GM19238 (cell line): ENCODE results near the gene DMRTC2.

Experiments used
- DNase-seq: peaks from one replicate; pipeline ENCODE4 v3.0.0; 2011; ENCODE audit warnings: low spot score; ENCODE audit not compliant: insufficient read length

DMRTC2 gene

DNA sequence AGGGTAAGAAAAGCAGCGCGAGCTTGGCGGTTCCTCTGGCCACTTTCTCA lies at the start of gene DMRTC2:
DMRTC2 (plus strand) TSS at position 42 of the 50 bp plus-strand sequence. CDS start 2,387 bp downstream, outside the sequence.
- no peak for DNase-seq

DNA sequence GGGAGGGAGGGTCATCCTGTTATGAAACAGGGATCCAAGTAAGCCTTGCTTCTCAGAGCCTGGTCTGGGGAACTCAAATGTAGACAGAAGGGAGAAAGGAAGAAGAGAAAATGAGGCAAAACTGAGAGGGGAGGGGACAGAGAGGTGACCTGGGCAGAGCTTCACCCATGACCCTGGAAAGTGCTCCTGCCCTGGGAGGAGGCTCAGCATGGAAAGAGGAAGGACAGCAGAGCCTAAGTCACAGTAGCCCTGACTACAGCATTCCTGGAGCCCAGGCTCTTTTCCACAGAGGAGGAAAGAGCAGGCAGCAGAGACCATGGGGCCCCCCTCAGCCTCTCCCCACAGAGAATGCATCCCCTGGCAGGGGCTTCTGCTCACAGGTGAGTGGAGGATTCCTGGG lies 48.5 kb upstream of the DMRTC2 start, which contains the start of gene CEACAM3:
CEACAM3 (plus strand) TSS at position 226 of the 400 bp plus-strand sequence; CDS start at position 317, 91 bp downstream.
- no peak for DNase-seq

DNA sequence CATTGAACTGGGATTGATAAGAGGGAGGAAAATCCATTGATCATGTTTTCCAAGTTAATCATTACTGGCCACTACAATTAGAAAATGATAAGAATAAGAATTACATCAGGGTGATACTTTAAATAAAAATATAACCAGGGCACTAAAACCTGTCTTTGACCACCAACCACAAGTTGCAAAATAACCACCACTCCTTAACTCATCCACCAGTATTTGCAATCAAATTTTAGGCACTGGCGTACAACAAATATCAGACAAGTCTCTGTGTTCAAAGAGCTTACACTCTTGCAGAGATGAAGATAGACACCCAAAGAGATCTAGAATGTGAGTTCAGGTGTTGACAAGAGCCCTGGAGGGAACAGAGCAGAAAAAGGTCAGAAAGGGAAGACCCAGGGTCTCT lies 47.9 kb upstream of the DMRTC2 start:
- no peak for DNase-seq

DNA sequence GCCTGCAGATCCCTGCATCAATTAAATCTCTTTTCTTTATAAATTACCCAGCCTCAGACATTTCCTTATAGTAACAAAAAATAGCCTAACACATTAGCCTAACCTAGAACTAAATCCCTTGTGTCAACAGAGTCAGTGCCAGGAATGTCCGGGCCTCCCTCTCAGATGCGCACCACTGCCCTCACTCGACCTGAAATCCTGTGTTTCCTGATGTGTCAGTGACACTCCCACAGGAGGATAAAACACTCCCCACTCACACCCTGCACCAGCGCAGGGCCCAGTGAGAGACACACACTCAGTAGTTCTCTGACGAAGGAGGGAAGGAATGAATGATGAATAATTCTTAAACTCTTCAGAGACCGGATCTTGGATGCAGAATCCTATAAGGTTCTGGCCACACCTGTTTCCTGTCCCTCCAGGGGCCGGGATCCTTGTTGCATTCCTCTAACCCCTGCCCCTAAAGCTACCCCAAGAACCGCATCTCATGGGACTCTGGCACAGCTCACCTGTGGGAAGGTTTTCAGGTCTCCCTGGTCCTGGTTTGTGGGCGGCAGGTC lies 45.3 kb upstream of the DMRTC2 start:
- DNase-seq: no peak

DNA sequence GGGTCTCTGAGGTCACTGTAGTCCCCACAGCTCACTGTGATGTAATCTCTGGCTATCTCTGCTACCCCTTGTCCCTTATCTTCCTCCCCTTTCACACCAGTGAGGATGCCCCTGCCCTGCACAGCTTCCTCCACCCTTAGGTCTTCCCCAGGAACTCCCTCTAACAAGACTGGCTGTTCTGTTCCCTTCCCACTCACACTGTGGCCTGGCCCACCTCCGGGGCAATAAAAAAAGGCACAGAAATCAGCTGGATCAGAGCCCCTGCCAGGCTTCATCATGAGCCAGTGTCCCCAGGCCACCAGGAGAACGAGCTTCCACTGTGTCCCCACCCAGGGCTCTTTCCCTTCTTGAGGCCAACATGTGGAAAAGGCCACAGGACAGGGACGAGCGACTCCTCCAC lies 43.8 kb upstream of the DMRTC2 start:
- DNase-seq: no peak

DNA sequence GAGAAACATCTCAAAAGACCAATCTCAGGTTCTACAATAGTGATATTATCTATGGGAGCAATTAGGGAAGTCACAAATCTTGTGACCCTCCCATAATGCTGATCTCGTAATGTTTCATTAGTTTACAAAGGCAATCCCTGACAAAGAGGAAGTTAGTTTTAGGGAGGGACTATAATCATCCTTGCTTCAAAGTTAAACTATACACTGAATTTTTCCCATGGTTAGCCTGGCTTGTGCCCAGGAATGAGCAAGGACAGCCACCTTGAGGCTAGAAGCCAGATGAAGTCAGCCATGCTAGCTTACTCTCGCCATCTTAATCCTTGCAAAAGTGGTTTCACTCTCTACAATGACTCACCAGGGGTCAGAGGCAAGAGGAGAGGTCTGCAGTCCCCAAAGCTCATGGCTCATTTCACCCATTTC lies 43.0 kb upstream of the DMRTC2 start:
- no peak for DNase-seq

DNA sequence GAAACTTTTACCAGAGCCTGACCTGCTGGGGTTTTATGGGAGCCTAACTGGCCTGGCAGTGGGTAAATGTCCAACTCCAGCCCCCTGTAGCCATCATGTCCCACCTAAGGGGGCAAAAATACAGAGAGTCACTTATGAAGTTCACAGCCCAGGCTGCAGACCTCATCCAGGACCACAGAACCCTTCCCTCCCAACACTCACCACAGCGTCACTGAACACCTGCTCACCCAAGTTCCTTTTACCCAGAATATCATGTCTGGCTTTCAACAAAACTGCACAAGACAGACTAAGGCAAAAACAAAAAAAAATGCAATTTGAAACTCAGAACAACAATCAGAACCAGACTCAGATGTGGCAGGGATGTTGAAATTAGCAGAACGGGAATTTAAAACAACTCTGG lies 42.1 kb upstream of the DMRTC2 start:
- DNase-seq: no peak

DNA sequence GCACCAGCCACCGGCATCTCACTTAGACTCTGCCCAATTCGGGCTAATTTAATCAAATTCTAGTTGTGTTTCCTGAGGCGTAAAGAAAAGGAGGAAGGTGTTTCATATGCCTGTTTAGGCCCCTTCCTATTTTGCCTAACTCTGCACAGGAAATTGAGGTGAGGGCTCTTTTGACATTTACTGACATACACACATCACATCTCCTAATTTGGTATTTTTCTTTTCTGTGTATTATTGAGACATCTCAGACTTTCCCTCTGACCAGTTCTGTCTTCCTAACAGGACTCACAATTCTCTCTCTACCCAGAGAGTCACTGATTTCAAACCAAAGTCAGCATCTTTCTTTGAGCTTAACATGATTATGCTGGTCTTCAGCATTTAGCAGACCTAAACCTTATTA lies 40.5 kb upstream of the DMRTC2 start:
- no peak for DNase-seq

DNA sequence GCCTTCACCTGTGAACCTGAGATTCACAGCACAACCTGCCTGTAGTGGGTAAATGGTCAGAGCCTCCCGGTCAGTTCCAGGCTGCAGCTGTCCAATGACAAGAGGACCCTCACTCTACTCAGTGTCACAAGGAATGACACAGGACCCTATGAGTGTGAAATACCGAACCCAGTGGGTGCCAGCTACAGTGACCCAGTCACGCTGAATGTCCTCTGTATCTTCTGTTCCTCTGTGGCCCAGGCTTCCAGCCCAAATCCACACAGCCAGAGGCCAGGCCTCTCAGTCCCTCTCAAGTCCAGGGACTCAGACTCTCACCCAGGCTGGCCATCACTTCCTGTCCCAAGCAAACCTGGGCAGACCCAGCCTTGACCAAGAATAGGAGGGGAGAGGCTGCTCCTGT lies 37.7 kb upstream of the DMRTC2 start:
- DNase-seq: no peak

DNA sequence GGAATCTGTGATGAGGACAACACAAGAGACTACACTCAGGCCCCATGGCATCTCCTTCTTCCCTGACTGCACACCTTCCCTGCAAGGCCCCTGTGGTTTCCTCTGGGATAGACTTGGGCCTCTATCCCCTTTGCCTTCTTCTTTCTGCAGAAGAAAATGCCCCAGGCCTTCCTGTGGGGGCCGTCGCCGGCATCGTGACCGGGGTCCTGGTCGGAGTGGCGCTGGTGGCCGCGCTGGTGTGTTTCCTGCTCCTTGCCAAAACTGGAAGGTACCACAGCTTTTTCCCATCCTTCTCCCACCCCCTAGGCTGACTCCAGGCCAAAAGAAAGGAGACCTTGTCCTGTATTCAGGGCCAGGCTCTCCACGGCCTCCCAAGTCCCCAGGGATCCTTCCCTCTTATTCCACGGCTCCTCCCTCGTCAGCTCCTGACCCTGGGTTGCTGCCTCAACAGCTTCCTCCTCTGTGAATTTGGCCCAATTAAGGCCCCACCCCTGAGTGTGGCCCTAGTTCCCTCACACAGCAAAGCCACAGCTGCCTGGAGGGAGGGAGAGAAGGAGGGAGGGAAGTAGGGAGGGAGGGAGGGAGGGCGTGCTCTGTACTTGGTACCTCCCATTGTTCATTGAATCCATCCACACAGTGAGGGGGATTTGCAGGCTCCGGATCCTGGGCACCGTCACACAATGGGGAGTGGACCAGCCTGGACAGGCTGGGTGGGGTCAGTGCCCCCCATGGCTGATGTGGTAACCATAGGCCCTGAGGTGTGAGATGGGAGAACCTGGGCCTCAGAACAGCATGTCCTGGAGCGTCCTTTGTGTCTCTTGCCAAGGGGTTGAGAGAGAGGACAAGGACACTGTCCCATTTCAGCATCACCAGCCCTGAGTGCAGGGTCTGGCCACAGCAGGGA lies 35.9 kb upstream of the DMRTC2 start:
- no peak for DNase-seq

DNA sequence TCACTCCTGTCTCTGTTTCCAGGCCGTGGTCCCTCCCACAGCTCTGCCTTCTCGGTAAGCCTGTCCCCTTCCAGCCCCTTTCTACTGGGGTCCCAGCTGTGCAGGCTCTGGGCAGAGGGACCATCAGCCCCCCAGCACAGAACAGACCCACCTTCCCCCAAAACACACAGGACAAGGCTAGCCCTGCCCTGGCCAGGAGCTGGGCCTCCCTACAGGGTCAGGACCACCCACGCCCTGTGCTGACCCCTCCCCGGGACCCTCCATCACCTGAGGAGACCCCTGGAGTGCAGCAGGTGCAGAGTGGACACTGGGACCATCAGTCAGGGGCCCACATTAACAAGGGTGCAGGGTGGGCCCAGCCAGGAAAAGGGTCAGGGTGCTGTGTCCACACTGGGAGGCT lies 34.5 kb upstream of the DMRTC2 start:
- no peak for DNase-seq

DNA sequence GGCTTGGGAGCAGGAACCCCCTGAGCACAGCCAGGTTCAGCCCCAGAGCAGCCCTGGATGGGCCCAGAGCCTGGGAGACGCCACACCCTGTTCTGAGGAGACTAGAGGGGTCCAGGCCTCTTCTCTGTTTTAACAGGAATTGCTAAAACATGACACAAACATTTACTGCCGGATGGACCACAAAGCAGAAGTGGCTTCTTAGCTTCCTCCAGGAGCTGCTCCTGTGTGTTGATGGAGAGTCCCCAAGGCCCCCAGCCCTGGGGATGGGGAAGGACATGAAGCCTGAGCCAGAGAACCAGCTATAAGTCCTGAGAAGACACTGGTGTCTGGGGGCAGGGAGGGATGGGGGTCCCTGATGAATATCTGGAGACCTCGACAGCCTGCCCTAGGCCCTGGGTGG lies 33.8 kb upstream of the DMRTC2 start:
- no peak for DNase-seq

DNA sequence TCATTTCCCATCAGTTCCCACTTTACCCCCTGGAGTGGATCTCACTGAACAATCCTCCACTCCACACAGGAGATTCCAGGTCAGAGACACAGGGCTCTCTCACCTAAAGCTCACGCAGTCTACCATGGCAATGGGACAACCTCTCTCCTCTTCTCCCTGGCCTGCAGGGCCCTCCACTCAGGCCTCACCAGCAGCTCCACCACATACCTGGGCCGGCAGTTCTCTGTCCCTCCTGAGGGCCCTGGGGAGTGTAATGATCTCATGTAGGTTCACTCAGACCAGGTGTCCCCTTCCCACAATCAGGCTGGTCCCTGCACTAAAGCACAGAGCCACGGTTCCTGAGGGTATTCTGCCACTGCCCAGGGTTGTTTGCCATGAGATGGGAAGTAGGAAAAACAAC lies 32.9 kb upstream of the DMRTC2 start:
- no peak for DNase-seq

DNA sequence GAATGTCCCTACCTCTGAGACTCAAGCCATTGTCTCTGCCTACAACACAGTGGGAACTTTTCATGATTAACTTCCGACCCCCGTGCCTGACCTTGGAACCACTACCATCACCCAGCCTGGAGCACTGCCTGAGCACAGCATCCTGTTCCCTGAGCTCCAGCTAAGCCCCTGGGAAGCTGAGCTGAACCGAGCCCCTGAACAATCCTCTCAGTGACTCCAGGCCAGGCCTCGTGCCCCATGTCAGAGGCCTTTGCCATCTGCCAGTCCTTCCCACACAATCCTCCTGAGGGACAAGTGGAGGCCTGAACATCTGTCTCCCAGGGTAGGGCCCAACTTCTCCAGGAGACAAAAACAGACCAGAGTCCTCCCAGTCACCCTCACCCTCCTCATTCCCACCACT lies 30.9 kb upstream of the DMRTC2 start:
- no peak for DNase-seq

DNA sequence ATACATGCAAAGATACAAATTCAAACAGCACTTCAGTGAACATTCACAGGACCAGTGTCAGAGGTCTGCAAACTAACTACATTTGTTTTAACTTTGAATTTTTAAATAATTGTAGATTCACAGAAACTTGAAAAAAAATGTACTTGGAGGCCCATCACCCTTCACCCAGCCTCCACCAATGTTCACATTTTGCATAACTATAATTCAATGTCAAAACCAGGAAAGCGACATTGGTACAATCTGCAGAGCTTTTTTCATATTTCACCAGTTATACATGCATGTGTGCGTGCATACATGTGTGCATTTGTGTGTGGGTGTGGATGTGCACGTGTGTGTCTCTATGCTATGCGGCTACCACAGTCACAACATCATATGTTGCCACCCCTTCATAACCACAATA lies 29.5 kb upstream of the DMRTC2 start:
- no peak for DNase-seq

DNA sequence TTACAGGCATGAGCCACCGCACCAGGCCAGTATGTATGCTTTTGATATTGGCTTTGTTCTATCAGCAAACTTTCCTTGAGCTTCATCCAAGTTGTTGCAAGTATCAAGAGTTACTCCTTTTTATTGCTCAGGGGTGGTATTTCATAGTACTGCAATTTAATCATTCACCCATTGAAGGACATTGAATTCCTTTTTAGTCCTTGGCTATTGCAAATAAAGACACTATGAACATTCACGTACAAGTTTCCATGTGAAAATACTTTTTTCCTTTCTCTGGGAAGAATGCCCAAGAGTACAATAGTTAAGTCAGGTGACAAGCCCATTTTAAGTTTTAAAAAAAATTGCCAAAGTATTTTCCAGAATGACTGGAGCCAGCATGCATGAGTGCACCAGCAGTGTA lies 28.1 kb upstream of the DMRTC2 start:
- DNase-seq: no peak

DNA sequence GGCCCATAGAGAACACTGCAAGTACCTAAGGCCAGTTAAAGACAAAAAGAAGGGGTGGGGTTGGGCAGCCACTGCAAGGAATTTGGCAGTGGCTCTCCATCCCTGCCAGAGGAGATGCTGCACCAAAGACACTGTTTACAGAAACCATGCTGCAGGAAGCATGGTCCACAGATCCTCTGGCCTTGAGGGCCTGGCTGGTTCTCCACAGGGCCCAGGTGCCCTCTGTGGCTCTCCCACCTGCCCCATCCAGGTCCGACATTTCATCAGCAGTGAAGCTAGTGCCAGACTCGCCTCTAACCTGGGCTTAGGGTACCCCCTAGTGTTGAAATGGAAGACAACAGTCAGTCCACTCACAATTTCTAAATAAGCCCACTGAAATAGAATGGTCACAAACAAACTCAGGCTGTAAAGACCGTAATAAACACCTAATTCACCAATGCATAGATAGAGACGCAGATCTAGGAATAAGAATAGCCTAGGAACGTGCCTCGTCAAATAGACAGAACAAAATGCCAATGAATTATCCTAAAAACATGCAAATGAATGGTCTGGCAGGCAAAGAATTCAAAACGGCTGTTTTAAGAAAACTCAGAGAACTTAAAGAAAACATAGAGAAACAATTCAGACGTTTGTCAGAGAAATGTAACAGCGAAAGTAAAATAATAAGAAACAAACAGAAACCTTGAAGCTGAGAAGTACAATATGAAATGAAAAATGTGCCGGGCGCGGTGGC lies 23.7 kb upstream of the DMRTC2 start:
- DNase-seq: peak; percentile 64

DNA sequence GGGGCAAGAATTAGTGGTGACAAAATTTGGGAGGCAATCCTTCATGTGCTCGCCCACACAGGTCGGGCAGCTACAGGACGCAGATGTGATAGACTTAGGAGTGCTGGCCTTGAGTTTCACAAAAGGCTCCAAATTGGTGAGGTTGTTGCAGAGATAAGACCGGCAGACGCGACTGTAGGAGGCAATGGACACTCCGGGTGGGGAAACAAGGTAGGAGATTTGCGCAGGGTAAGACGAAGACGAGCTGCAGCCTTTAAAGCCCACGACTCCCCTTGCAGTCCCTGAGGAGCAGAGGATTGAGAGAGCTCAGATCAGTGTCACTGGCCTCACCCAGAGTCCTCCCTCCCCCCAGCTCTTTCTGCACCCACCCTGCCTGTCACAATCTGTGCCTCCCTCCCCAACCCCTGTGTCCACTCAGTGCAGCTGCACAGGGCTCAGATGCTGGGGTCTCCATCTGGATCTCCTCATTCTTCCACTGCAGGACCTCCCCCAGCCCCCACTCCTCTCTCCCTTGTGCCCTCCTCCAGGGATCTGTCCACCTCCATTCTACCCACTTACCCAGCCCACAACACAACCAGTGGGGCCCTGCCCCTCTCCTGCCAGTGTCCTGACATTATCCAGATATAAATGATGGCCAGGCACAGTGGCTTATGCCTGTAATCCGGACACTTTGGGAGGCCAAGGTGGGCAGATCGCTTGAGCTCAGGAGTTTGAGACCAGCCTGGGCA lies 6.7 kb upstream of the DMRTC2 start:
- no peak for DNase-seq

DNA sequence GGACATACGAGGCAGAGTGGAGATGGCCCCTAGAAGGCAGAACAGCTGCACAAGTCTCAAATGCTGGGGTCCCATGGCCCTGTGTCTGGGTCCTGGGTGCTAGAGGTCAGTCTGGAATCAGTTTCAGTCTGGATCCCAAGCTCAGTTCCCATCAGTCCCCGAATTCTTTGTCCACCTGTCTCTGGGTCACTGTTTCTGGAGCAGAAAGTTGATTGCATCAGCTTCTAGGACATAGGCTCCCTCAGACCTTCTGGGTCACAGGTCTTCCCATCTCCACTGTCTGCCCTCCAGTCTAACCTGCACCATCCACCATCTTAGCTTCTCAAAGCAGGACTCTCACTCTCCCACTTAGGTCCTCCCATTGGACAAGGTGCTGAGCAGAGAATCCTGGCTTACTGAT lies 5.6 kb upstream of the DMRTC2 start:
- DNase-seq: no peak

DNA sequence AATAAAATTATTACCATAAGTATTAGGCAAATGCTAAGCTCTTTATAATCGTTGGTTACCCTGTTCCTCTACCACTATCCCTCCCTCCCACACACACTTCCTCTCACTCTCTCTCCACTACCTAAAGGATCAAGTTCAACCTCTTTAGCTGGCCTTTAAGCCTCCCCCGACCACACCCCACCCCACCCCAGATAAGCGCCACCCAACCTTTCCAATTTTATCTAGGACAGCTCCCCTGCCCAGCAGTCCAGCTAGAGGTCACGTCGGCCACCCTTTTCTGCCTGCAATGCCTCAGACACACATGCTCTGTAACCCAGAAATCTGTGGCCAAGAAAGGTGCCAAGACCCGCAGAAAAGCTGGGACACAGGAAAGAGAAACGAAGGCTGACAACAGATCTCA lies 1.5 kb upstream of the DMRTC2 start:
- DNase-seq: no peak

DNA sequence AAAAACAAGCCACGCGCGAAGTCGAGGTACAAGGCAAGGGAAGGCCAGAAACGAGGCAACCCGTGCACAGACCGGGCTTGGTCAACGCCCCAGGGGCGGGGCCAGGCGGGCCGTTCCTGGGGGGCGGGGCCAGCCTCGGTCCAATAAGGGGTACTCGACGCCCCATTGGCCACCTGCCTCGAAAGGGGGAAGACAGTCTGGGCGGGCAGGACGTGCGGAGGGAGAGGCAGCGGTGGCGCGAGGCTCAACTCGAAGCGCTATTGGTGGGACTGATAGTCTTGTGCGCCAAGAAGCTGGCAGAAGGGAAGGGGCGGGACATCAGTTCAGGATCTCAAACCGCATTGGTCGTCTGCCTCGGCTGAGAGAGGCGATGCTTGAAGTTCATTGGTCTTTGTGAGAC lies 241 bp upstream of the DMRTC2 start, which contains the start of gene LYPD4:
LYPD4 (minus strand) TSS at position 83 of the 400 bp plus-strand sequence. CDS start 5,398 bp downstream, outside the sequence.
- no peak for DNase-seq

DNA sequence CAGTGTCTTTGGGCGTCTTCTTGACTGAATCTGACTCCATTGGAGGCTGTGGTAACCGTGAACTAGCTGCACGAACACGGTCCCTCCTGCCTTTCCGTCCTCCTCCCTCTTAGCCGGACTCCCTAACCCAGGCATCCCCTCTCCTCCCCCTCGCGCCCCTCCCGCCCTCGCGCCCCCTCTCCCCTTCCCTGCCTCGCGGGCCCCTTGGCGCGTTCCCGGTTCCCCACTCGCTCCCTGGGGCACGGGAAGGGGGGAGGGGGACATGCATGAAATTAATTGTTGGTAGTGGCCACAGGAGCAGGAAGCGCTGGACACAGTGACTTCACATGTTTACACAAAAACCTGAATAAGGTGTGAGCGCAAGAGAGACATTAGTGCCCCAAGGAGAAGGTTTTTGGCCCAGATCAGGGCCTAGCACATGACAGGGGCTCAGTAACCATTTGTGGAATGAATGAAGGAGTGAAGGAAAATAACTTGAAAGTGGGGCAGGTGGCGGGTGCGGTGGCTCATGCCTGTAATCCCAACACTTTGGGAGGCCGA lies 279 bp downstream of the DMRTC2 start:
- no peak for DNase-seq
